GM12878 (cell line): ENCODE results near the gene LRRK1.

ENCODE experiments used
- POLR2AphosphoS5 ChIP-seq: IDR thresholded peaks from 2 replicates; pipeline ENCODE4 v1.6.1; 2011; ENCODE audit warnings: mild to moderate bottlenecking, low read length, inconsistent platforms
- SMARCA5 ChIP-seq: fragments of 450-650 bp; IDR thresholded peaks from 2 replicates; pipeline ENCODE4 v1.6.1; 2017; ENCODE audit warnings: mild to moderate bottlenecking
- TAF1 ChIP-seq: IDR thresholded peaks from 2 replicates; pipeline ENCODE4 v1.6.1; 2011; ENCODE audit warnings: mild to moderate bottlenecking, low read depth, low read length, borderline replicate concordance
- TCF12 ChIP-seq: IDR thresholded peaks from 2 replicates; pipeline ENCODE4 v1.6.1; 2011; ENCODE audit warnings: low read depth, mild to moderate bottlenecking, low read length
- TF ChIP-seq, protein P1 (sequence below), 3 experiments: IDR thresholded peaks in 2 of 3; conservative IDR thresholded peaks in 1 of 3; 2 replicates each; pipeline ENCODE4 v1.5.1; 2011; ENCODE audit warnings: low read depth in 3 of 3, low read length in 3 of 3, mild to moderate bottlenecking in 3 of 3, control low read depth in 2 of 3, moderate library complexity in 2 of 3, inconsistent platforms in 1 of 3, mixed read lengths in 1 of 3; ENCODE audit not compliant: control insufficient read depth in 2 of 3, insufficient read depth in 1 of 3; ENCODE audit errors: extremely low read depth in 1 of 3
- TF ChIP-seq, protein P2 (sequence below): fragments of 450-650 bp; IDR thresholded peaks from 2 replicates; pipeline ENCODE4 v1.6.1; 2014; ENCODE audit warnings: mild to moderate bottlenecking
- TF ChIP-seq, protein P3 (sequence below): fragments of 450-650 bp; IDR thresholded peaks from 2 replicates; pipeline ENCODE4 v1.6.1; 2017; ENCODE audit warnings: mild to moderate bottlenecking

- TF ChIP-seq TAF1, result no peak
- TF ChIP-seq, protein P1, sequence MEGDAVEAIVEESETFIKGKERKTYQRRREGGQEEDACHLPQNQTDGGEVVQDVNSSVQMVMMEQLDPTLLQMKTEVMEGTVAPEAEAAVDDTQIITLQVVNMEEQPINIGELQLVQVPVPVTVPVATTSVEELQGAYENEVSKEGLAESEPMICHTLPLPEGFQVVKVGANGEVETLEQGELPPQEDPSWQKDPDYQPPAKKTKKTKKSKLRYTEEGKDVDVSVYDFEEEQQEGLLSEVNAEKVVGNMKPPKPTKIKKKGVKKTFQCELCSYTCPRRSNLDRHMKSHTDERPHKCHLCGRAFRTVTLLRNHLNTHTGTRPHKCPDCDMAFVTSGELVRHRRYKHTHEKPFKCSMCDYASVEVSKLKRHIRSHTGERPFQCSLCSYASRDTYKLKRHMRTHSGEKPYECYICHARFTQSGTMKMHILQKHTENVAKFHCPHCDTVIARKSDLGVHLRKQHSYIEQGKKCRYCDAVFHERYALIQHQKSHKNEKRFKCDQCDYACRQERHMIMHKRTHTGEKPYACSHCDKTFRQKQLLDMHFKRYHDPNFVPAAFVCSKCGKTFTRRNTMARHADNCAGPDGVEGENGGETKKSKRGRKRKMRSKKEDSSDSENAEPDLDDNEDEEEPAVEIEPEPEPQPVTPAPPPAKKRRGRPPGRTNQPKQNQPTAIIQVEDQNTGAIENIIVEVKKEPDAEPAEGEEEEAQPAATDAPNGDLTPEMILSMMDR (IDR thresholded peaks at IDR 0.05 in 2 of 3, conservative IDR thresholded peaks at IDR 0.05 in 1 of 3; ENCODE audit: control insufficient read depth in 2 of 3, extremely low read depth in 1 of 3, insufficient read depth in 1 of 3, low read depth in 3 of 3, low read length in 3 of 3), result no peak
- TF ChIP-seq POLR2AphosphoS5, result no peak
- TF ChIP-seq SMARCA5, result no peak
- no peak for TF ChIP-seq TCF12
- TF ChIP-seq, protein P2, sequence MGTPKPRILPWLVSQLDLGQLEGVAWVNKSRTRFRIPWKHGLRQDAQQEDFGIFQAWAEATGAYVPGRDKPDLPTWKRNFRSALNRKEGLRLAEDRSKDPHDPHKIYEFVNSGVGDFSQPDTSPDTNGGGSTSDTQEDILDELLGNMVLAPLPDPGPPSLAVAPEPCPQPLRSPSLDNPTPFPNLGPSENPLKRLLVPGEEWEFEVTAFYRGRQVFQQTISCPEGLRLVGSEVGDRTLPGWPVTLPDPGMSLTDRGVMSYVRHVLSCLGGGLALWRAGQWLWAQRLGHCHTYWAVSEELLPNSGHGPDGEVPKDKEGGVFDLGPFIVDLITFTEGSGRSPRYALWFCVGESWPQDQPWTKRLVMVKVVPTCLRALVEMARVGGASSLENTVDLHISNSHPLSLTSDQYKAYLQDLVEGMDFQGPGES, result no peak
- TF ChIP-seq, protein P3, sequence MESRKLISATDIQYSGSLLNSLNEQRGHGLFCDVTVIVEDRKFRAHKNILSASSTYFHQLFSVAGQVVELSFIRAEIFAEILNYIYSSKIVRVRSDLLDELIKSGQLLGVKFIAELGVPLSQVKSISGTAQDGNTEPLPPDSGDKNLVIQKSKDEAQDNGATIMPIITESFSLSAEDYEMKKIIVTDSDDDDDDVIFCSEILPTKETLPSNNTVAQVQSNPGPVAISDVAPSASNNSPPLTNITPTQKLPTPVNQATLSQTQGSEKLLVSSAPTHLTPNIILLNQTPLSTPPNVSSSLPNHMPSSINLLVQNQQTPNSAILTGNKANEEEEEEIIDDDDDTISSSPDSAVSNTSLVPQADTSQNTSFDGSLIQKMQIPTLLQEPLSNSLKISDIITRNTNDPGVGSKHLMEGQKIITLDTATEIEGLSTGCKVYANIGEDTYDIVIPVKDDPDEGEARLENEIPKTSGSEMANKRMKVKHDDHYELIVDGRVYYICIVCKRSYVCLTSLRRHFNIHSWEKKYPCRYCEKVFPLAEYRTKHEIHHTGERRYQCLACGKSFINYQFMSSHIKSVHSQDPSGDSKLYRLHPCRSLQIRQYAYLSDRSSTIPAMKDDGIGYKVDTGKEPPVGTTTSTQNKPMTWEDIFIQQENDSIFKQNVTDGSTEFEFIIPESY, result no peak
Measured at GRCh38 chr15:101055411-101055810, 136.3 kb downstream of the LRRK1 start.
